Retinal pigment epithelial cell (primary cell): ENCODE results near the gene PIEZO2.

Experiments used
- DNase-seq: peaks from one replicate; pipeline ENCODE4 v3.0.0-alpha.2; 2010; ENCODE audit warnings: low read depth
- H3K4me3 ChIP-seq: 2 replicates; pipeline ENCODE4 v1.5.1; 2011; ENCODE audit warnings: mild to moderate bottlenecking, low read length, control low read depth, moderate library complexity
- CTCF ChIP-seq: conservative IDR thresholded peaks from 2 replicates; pipeline ENCODE4 v1.5.1; 2011; ENCODE audit warnings: low read depth, low read length, control low read depth, inconsistent platforms

Gene PIEZO2

GRCh38 chr18:10754128-10754527, 395.2 kb downstream of the PIEZO2 start:
- TF ChIP-seq CTCF = no peak
- no peak overlapping the region for H3K4me3 ChIP-seq
- DNase-seq = no peak

DNA sequence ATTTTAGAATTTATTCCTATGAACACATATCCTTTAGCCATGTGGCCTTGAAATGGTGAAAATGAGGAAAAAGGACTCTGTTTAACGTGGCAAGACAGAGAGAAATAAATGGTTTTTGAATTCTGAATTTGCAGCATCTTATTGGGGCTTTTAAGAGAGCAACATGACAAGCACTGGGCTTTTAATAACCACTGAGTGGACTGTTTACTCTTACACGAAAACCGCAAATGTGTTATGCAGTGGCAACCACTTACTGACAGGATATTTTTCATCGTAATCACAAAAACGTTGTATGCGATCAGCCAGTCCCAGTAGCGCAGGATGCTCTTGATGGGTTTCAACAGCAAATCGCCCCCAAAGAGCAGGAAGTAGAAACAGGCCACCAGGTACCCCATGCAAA, 397.0 kb downstream of the PIEZO2 start:
- TF ChIP-seq CTCF = no peak
- DNase-seq = no peak
- no peak overlapping the region for H3K4me3 ChIP-seq

- no peak for TF ChIP-seq CTCF
- no peak overlapping the region for H3K4me3 ChIP-seq
- DNase-seq = no peak
Measured at GRCh38 chr18:10751653-10752052, 397.7 kb downstream of the PIEZO2 start.

GRCh38 chr18:10750191-10751035, 399.0 kb downstream of the PIEZO2 start:
- no peak for TF ChIP-seq CTCF
- no peak for DNase-seq
- no peak overlapping the region for H3K4me3 ChIP-seq

- no peak for DNase-seq
- no peak overlapping the region for H3K4me3 ChIP-seq
- TF ChIP-seq CTCF = no peak
Measured at GRCh38 chr18:10748641-10749040, 400.7 kb downstream of the PIEZO2 start.

- DNase-seq = no peak
- no peak overlapping the region for H3K4me3 ChIP-seq
- no peak for TF ChIP-seq CTCF
Measured at GRCh38 chr18:10745971-10746370, 403.4 kb downstream of the PIEZO2 start.

- DNase-seq = no peak
- TF ChIP-seq CTCF = no peak
- H3K4me3 ChIP-seq = no peak overlapping the region
Measured at GRCh38 chr18:10745219-10745618, 404.1 kb downstream of the PIEZO2 start.
